ENCODE data around the gene SCAANT1.

SCAANT1 gene

DNA sequence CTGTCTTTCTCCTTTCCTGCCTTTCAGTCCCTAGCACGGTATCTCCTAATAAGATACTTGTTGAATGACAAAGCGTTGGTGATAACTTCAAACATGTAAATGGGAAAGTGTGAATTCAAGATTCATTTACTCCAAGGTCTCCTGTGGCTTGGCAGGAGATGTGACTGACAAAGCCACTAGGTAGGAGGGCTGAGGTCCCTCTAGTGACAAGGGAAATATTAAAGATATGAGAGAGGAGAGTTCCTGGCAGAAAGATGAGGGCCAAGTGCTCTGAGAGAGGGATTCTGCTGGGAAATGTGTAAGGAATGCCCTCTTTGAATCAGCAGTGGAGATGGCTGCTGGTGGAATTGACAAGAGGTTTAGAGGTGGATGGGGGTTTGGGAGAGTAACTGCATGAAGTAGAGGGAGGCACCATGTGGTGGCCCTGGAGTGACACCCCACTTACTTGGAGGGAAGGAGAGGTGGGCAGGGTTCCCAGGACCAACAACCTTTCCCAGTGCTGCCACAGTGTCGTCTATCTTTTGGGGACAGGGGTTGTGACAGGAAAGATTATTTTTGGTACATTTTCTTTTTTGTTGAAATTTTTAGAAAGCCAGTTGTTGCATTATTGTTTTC lies 43.0 kb upstream of the SCAANT1 start:
- ChIA-PET POLR2A (no interaction called here), CTCF (no interaction called here)
- TF ChIP-seq, protein P1, sequence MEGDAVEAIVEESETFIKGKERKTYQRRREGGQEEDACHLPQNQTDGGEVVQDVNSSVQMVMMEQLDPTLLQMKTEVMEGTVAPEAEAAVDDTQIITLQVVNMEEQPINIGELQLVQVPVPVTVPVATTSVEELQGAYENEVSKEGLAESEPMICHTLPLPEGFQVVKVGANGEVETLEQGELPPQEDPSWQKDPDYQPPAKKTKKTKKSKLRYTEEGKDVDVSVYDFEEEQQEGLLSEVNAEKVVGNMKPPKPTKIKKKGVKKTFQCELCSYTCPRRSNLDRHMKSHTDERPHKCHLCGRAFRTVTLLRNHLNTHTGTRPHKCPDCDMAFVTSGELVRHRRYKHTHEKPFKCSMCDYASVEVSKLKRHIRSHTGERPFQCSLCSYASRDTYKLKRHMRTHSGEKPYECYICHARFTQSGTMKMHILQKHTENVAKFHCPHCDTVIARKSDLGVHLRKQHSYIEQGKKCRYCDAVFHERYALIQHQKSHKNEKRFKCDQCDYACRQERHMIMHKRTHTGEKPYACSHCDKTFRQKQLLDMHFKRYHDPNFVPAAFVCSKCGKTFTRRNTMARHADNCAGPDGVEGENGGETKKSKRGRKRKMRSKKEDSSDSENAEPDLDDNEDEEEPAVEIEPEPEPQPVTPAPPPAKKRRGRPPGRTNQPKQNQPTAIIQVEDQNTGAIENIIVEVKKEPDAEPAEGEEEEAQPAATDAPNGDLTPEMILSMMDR (IDR thresholded peaks at IDR 0.05; ENCODE audit: control extremely low read depth, extremely low read depth, low read depth, missing control alignments) = no peak
- DNase-seq (ENCODE audit: extremely low spot score) = no peak

DNA sequence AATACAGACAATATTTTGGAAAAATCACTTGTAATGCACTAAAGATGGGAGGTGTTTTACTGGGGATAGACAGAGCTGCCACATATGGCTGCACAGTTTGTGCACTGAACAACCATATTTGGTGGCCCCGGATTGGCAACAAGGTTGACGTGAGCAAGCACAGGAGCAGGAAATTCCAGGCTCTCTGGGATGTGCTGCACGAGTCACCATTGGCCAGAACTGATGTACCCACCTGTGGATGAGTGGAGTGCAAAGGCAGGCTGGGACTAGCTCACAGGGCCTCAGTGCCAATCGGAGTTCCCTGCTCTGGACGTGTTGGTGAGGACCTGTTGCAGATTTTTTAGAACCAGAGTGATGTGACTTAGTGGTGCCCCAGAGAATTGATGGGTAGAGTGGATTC lies 42.0 kb upstream of the SCAANT1 start:
- ChIA-PET POLR2A (no interaction called here), CTCF (interaction anchor here (1.6 kb wide), 1 partner anchor 10 kb away, joined by 5 read pairs; no protein-coding TSS in a partner anchor)
- no peak for DNase-seq (ENCODE audit: extremely low spot score)
- TF ChIP-seq, protein P1 (IDR thresholded peaks at IDR 0.05; ENCODE audit: control extremely low read depth, extremely low read depth, low read depth, missing control alignments) = no peak

DNA sequence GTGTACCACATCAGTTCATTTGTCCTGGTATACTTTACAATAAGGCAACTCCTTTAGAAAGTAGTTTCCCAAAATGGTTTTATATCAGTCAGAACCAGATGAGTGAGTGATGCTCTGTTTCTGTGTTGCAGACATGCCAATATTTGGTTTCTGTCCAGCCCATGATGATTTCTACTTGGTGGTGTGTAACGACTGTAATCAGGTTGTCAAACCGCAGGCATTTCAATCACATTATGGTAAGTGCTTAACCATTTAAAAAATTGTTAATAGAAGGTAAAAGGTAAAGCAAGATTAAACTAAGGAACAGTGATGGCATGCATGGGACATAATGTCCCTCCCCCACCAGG lies 40.0 kb upstream of the SCAANT1 start:
- no peak for DNase-seq (ENCODE audit: extremely low spot score)
- ChIA-PET CTCF (interaction anchor here (2.6 to 3.3 kb wide), 2 partner anchors 10 to 24 kb away, joined by 7 to 36 read pairs; no protein-coding TSS in a partner anchor), POLR2A (no interaction called here)
- TF ChIP-seq, protein P1 (IDR thresholded peaks at IDR 0.05; ENCODE audit: control extremely low read depth, extremely low read depth, low read depth, missing control alignments) = no peak

DNA sequence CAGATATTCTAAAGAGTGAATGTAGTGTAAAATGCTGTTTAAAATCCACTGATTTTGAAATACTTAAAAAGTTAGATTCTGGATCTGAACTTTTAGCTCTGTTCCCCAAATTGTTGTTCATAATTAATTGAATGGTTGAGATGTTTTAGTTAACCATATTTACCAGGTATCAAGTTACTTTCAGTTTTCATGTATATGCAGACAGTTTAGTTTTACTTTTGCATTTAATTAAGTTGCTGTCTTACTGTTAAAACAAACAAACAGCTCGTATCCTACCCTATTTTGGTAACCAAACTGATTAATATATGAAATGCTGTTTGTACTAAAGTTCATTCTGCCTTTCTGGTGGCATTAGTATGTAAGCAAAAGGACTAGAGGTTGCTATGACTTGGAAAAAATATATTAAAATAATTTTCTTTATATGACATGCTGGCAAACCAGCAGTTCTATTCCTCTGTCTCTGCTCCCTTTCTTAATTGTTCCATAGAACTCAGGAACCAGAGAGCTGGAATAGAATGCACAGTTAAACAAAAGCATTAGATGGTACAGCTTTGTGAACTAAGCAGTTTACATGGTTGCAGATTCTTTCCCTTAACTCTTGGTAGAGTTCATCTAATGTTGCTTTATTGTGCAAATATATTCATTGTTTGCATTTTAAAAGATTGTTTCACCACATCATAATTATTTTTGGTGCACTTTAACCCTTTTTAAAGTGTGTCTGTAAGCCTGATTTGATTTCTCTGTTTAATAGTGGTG lies 39.5 kb upstream of the SCAANT1 start:
- CTCF ChIA-PET = interaction anchor here (0.9 to 3.3 kb wide), 4 partner anchors 11 to 26 kb away, joined by 3 to 36 read pairs (median 6); no protein-coding TSS in a partner anchor
- POLR2A ChIA-PET = no interaction called here
- no peak for DNase-seq (ENCODE audit: extremely low spot score)
- TF ChIP-seq, protein P1 (IDR thresholded peaks at IDR 0.05; ENCODE audit: control extremely low read depth, extremely low read depth, low read depth, missing control alignments) = no peak

DNA sequence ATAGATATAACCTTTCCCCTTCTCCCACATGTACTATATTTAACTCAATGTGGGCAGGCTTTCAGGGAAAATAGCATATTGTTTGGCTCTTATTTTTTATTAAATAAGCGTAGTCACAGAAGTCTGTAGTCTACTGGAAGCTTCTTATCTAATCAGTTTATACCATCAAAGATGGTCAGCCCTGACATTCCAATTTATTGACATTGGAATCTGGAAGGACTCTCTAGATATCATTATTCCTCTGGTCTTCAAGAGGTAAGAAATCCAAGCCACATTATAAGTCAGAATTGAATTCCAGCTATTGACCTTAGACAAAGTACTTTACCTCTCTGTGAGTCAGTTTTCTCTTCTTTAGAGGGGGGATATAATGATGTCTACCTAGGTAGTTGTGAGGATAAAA lies 38.5 kb upstream of the SCAANT1 start:
- ChIA-PET POLR2A (no interaction called here), CTCF (interaction anchor here (0.9 to 3.3 kb wide), 4 partner anchors 12 to 27 kb away, joined by 3 to 36 read pairs (median 6); no protein-coding TSS in a partner anchor)
- TF ChIP-seq, protein P1 (IDR thresholded peaks at IDR 0.05; ENCODE audit: control extremely low read depth, extremely low read depth, low read depth, missing control alignments) = no peak
- no peak for DNase-seq (ENCODE audit: extremely low spot score)

DNA sequence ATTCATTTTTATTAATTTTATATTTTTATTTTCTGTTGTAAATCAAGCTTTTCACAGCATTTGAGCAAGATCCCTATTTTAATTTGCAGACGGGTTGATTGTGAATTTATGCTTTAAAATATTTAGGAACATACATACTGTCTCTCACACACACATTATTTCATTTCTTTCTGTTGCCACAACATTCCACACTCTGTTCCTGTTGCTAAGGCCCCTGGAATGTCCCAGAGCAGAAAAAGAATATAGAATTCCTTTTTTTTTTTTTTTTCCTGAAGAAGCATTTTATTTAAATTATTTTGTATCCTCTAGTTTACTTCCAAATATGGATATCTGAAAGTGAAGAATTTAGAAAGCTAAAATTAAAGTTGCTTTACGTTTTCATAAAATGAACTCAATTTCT lies 36.8 kb upstream of the SCAANT1 start:
- POLR2A ChIA-PET = interaction anchor here (0.6 kb wide), 1 partner anchor 1862 kb away, joined by 3 read pairs; no protein-coding TSS in a partner anchor
- CTCF ChIA-PET = interaction anchor here (1.3 to 5.9 kb wide), 6 partner anchors 9 to 28 kb away, joined by 4 to 37 read pairs (median 4); no protein-coding TSS in a partner anchor
- DNase-seq (ENCODE audit: extremely low spot score) = no peak
- TF ChIP-seq, protein P1 (IDR thresholded peaks at IDR 0.05; ENCODE audit: control extremely low read depth, extremely low read depth, low read depth, missing control alignments) = no peak
